MCF 10A (cell line): ENCODE data around the gene GAP43. TPM values are rescaled to one million over a fixed set of nuclear protein-coding genes. Genes with fewer than 3 reads are reported as not detected.

Experiments
- BruUV-seq: library from RNA; stranded (reverse); fragments of 400-500 nt; replicated peaks from 2 replicates; lab custom pipeline; 2021; lab: Mats Ljungman, UMichigan
- CTCF ChIA-PET: fragments of 300-600 bp; sonication (Branson Sonifier 250); formaldehyde crosslinking; extraction: SDS; loops from one replicate; lab custom pipeline; 2021; ENCODE audit warnings: antibody characterized with exemption, inconsistent platforms; lab: Yijun Ruan, JAX
- POLR2A ChIA-PET: fragments of 300-600, 350-650 bp; sonication (Branson Sonifier 250); formaldehyde crosslinking; extraction: SDS; loops from one replicate; lab custom pipeline; 2020; ENCODE audit warnings: antibody characterized with exemption, inconsistent platforms; lab: Yijun Ruan, JAX
- DNase-seq: peaks from one replicate; pipeline ENCODE4 v3.0.0-alpha.2; 2018; ENCODE audit not compliant: unreplicated experiment
- H3K27ac Mint-ChIP-seq: one replicate; pipeline ENCODE4 v1.8.0; 2022; ENCODE audit warnings: mild to moderate bottlenecking, low read depth, mixed read lengths; ENCODE audit not compliant: unreplicated experiment
- H3K27me3 Mint-ChIP-seq: one replicate; pipeline ENCODE4 v1.8.0; 2022; ENCODE audit warnings: mixed read lengths; ENCODE audit not compliant: insufficient read depth, unreplicated experiment
- H3K36me3 Mint-ChIP-seq: one replicate; pipeline ENCODE4 v1.8.0; 2022; ENCODE audit warnings: mild to moderate bottlenecking, moderate library complexity, mixed read lengths; ENCODE audit not compliant: insufficient read depth, unreplicated experiment
- H3K4me1 Mint-ChIP-seq: one replicate; pipeline ENCODE4 v1.8.0; 2022; ENCODE audit warnings: mixed read lengths; ENCODE audit not compliant: insufficient read depth, unreplicated experiment
- H3K4me3 Mint-ChIP-seq: one replicate; pipeline ENCODE4 v1.8.0; 2022; ENCODE audit warnings: mild to moderate bottlenecking, moderate library complexity, mixed read lengths; ENCODE audit not compliant: unreplicated experiment
- H3K9me3 Mint-ChIP-seq: one replicate; pipeline ENCODE4 v1.8.0; 2022; ENCODE audit warnings: mixed read lengths; ENCODE audit not compliant: unreplicated experiment
- CTCF ChIP-seq: fragments of 200-600 bp; IDR thresholded peaks from one replicate; pipeline ENCODE4 v1.8.0; 2022; ENCODE audit warnings: antibody characterized with exemption, mild to moderate bottlenecking; ENCODE audit not compliant: unreplicated experiment
- intact Hi-C: fragments of 100-400 bp; cut with micrococcal nuclease; formaldehyde crosslinking; loops from 2 replicates; pipeline ENCODE4 v1.14.1; 2022
- total RNA-seq: library from RNA; stranded (reverse); gene quantifications from 2 replicates; pipeline ENCODE4 v1.2.3, GENCODE V29; 2022

GAP43 gene
- total RNA-seq, 1 experiment from 2014 or later = not detected

DNA sequence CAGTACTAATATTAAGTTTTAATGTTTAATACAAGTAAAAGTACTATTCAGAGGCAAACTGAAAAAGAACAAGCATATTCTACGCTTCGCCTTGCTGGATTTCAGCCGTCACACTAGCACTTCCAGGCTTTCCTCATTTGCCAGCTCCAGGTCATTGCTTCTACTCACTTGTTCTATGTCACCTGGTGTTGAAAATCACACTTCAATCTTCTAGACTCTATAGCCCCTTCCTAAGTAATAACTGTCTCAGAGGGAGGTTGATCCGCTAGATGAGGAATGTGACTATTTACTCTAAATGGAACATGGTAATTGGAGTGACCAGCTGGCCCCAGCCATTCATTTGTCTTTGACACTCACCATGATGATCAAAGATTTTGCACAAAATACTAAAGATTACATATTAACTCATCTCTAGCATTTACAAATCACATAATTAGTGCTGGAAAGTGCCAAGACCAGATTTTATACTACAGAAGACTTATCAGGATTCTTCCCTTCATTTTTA is 92.0 kb downstream of the GAP43 start:
- ChIA-PET CTCF (interaction anchor here (0.9 to 2.2 kb wide), 2 partner anchors 22 to 69 kb away, joined by 3 to 6 read pairs; no protein-coding TSS in a partner anchor), POLR2A (no interaction called here)
- Mint-ChIP-seq H3K27ac (no peak overlapping the region), H3K4me1 (no peaks in the 10 kb centered on the region), H3K4me3 (no peak overlapping the region), H3K9me3 (no peaks in the 10 kb centered on the region), H3K36me3 (peaks cover 7% of the 10 kb centered on the region), H3K27me3 (no peaks in the 10 kb centered on the region)
- TF ChIP-seq CTCF = no peak
- no TSS peak for BruUV-seq
- intact Hi-C loops = no loop called here
- DNase-seq = no peak

- no peak for DNase-seq
- BruUV-seq = no TSS peak
- no peak overlapping the region for H3K4me3 Mint-ChIP-seq
- H3K27ac Mint-ChIP-seq = no peak overlapping the region
- no peaks in the 10 kb centered on the region for H3K4me1 Mint-ChIP-seq
- CTCF ChIA-PET = interaction anchor here (0.7 kb wide), 1 partner anchor 115 kb away, joined by 3 read pairs; no protein-coding TSS in a partner anchor
- intact Hi-C loops = no loop called here
- H3K36me3 Mint-ChIP-seq = peaks cover 7% of the 10 kb centered on the region
- H3K9me3 Mint-ChIP-seq = no peaks in the 10 kb centered on the region
- H3K27me3 Mint-ChIP-seq = no peaks in the 10 kb centered on the region
- POLR2A ChIA-PET = no interaction called here
- TF ChIP-seq CTCF = no peak
Observed at GRCh38 chr3:115720983-115721382, 97.7 kb downstream of the GAP43 start.

DNA sequence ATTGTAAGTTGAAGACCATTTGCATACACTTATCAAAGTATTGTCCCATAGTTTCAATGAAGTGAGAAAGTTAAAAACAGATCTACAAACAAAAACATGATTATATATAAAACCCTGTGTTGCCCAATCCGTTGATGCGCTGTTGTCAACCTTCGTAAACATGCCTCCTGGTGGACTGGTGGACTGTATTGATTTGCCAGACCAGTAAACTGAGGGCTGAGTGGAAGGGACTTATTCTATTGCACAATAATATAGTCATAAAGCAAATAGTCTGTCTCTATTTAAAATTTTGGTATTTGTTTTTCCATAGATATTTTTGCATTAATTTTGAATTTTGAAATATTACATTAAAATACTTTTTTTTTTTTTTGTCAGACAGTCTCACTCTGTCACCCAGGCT is 102.5 kb downstream of the GAP43 start:
- Mint-ChIP-seq H3K27ac (no peak overlapping the region), H3K4me3 (no peak overlapping the region), H3K9me3 (no peaks in the 10 kb centered on the region), H3K4me1 (no peaks in the 10 kb centered on the region), H3K27me3 (no peaks in the 10 kb centered on the region), H3K36me3 (no peaks in the 10 kb centered on the region)
- no peak for DNase-seq
- POLR2A ChIA-PET = interaction anchor here (0.6 kb wide), 1 partner anchor 63 kb away, joined by 3 read pairs; no protein-coding TSS in a partner anchor
- no peak for TF ChIP-seq CTCF
- BruUV-seq = no TSS peak
- CTCF ChIA-PET = interaction anchor here (0.7 to 1.2 kb wide), 2 partner anchors 58 to 110 kb away, joined by 4 read pairs; no protein-coding TSS in a partner anchor
- intact Hi-C loops = no loop called here

- Mint-ChIP-seq H3K36me3 (no peaks in the 10 kb centered on the region), H3K27me3 (no peaks in the 10 kb centered on the region), H3K4me1 (no peaks in the 10 kb centered on the region), H3K9me3 (no peaks in the 10 kb centered on the region), H3K4me3 (no peak overlapping the region), H3K27ac (no peak overlapping the region)
- DNase-seq = no peak
- no peak for TF ChIP-seq CTCF
- ChIA-PET CTCF (interaction anchor here (0.6 kb wide), 1 partner anchor 212 kb away, joined by 3 read pairs; no protein-coding TSS in a partner anchor), POLR2A (no interaction called here)
- intact Hi-C loops = no loop called here
- no TSS peak for BruUV-seq
Observed at GRCh38 chr3:115727135-115727534, 103.8 kb downstream of the GAP43 start.
